Measurements from ENCODE around the gene MEP1B. TPM values are rescaled to one million over a fixed set of nuclear protein-coding genes. Genes with fewer than 3 reads are reported as not detected.
"Not testable (repeated sequence)": the region's sequence is repeated elsewhere in the genome, so short reads cannot be mapped to it uniquely, and the experiment has no call there.

The MEP1B gene
- total RNA-seq, result not detected

- DNase-seq (ENCODE audit: low read depth in 2 of 3, low spot score in 2 of 3), result no peak
Measured at GRCh38 chr18:32189790-32190189, at the start of gene MEP1B. Gene MEP1B, plus strand, starts transcription at chr18:32190039. Its CDS starts 32 bp downstream, at chr18:32190071.

GRCh38 chr18:32148185-32148870 is 41.5 kb upstream of the MEP1B start:
- DNase-seq (ENCODE audit: low read depth in 2 of 3, low spot score in 2 of 3), result no peak

- DNase-seq (ENCODE audit: low read depth in 2 of 3, low spot score in 2 of 3), result no peak
Measured at GRCh38 chr18:32152705-32153448, 37.0 kb upstream of the MEP1B start.

- DNase-seq (ENCODE audit: low read depth in 2 of 3, low spot score in 2 of 3), result no peak
Measured at GRCh38 chr18:32156855-32157254, 33.0 kb upstream of the MEP1B start.

GRCh38 chr18:32157580-32157979 is 32.3 kb upstream of the MEP1B start:
- DNase-seq (ENCODE audit: low read depth in 2 of 3, low spot score in 2 of 3), result no peak

- DNase-seq (ENCODE audit: low read depth in 2 of 3, low spot score in 2 of 3), result peak; percentile 54 to 89 (median 79)
Measured at GRCh38 chr18:32158108-32158624, 31.7 kb upstream of the MEP1B start.

- DNase-seq (ENCODE audit: low read depth in 2 of 3, low spot score in 2 of 3), result not testable (repeated sequence)
Measured at GRCh38 chr18:32158631-32159030, 31.2 kb upstream of the MEP1B start.

- DNase-seq (ENCODE audit: low read depth in 2 of 3, low spot score in 2 of 3), result no peak
Measured at GRCh38 chr18:32160547-32160946, 29.3 kb upstream of the MEP1B start.

GRCh38 chr18:32167980-32168730 is 21.7 kb upstream of the MEP1B start:
- DNase-seq (ENCODE audit: low read depth in 2 of 3, low spot score in 2 of 3), result no peak

GRCh38 chr18:32173654-32174053 is 16.2 kb upstream of the MEP1B start:
- DNase-seq (ENCODE audit: low read depth in 2 of 3, low spot score in 2 of 3), result no peak

GRCh38 chr18:32174719-32175118 is 15.1 kb upstream of the MEP1B start:
- no peak for DNase-seq (ENCODE audit: low read depth in 2 of 3, low spot score in 2 of 3)

GRCh38 chr18:32175265-32175664 is 14.6 kb upstream of the MEP1B start:
- no peak for DNase-seq (ENCODE audit: low read depth in 2 of 3, low spot score in 2 of 3)

- DNase-seq (ENCODE audit: low read depth in 2 of 3, low spot score in 2 of 3), result not testable (repeated sequence)
Measured at GRCh38 chr18:32176745-32177144, 13.1 kb upstream of the MEP1B start.

GRCh38 chr18:32177530-32177929 is 12.3 kb upstream of the MEP1B start:
- DNase-seq (ENCODE audit: low read depth in 2 of 3, low spot score in 2 of 3), result no peak

- DNase-seq (ENCODE audit: low read depth in 2 of 3, low spot score in 2 of 3), result no peak
Measured at GRCh38 chr18:32183503-32183902, 6.3 kb upstream of the MEP1B start.

- no peak for DNase-seq (ENCODE audit: low read depth in 2 of 3, low spot score in 2 of 3)
Measured at GRCh38 chr18:32190209-32190608, 370 bp downstream of the MEP1B start.

GRCh38 chr18:32195881-32196815 is 6.3 kb downstream of the MEP1B start:
- DNase-seq (ENCODE audit: low read depth in 2 of 3, low spot score in 2 of 3), result no peak

GRCh38 chr18:32200766-32201165 is 10.9 kb downstream of the MEP1B start:
- no peak for DNase-seq (ENCODE audit: low read depth in 2 of 3, low spot score in 2 of 3)

- DNase-seq (ENCODE audit: low read depth in 2 of 3, low spot score in 2 of 3), result no peak
Measured at GRCh38 chr18:32201948-32202672, 12.3 kb downstream of the MEP1B start.

All from hematopoietic multipotent progenitor cell (in vitro differentiated cells).